Ascending aorta (tissue), 2 donors: ENCODE results near the gene HYLS1. TPM values are rescaled to one million over a fixed set of nuclear protein-coding genes. Genes with fewer than 3 reads are reported as not detected.

ENCODE experiments used
- DNase-seq, 2 donors: peaks; one replicate each; pipeline ENCODE4 v3.0.0-alpha.2; 2019; ENCODE audit warnings: low spot score in 2 of 2
- H3K27ac ChIP-seq, 2 donors: fragments of 200-600 bp; sonication (generic); one replicate each; pipeline ENCODE4 v1.5.1; 2016 to 2017; ENCODE audit warnings: mild to moderate bottlenecking in 1 of 2
- H3K27me3 ChIP-seq: fragments of 200-600 bp; sonication (generic); one replicate; pipeline ENCODE4 v1.5.1; 2017
- H3K36me3 ChIP-seq, 2 donors: fragments of 200-600 bp; sonication (generic); one replicate each; pipeline ENCODE4 v1.5.1; 2016
- H3K4me1 ChIP-seq, 2 donors: fragments of 200-600 bp; sonication (generic); one replicate each; pipeline ENCODE4 v1.5.1; 2016 to 2017; ENCODE audit warnings: mild to moderate bottlenecking in 1 of 2
- H3K4me3 ChIP-seq, 2 donors: fragments of 200-600 bp; sonication (generic); one replicate each; pipeline ENCODE4 v1.5.1; 2016 to 2017; ENCODE audit warnings: mild to moderate bottlenecking in 1 of 2
- H3K9me3 ChIP-seq, 2 donors: fragments of 200-600 bp; sonication (generic); one replicate each; pipeline ENCODE4 v1.5.1; 2016
- intact Hi-C: fragments of 100-400 bp; cut with DNase I; formaldehyde crosslinking; loops from one replicate; pipeline ENCODE4 v1.15.1; 2023
- total RNA-seq: library from RNA; depleted of rRNA; stranded (reverse); fragments of >200 nt; gene quantifications from one replicate; pipeline ENCODE4 v1.1.0, GENCODE V29; 2016
- TF ChIP-seq, protein P1 (sequence below), 3 experiments: fragments of 200-600 bp in 2 of 3; fragments of 450-650 bp in 1 of 3; sonication (generic) in 2 of 3; IDR thresholded peaks; one replicate each; pipeline ENCODE4 v1.5.1; 2016 to 2019; ENCODE audit warnings: antibody characterized with exemption in 3 of 3, mild to moderate bottlenecking in 1 of 3, moderate library complexity in 1 of 3

Gene HYLS1
- total RNA-seq, 1 donor from 2014 or later: 6.5 TPM

DNA sequence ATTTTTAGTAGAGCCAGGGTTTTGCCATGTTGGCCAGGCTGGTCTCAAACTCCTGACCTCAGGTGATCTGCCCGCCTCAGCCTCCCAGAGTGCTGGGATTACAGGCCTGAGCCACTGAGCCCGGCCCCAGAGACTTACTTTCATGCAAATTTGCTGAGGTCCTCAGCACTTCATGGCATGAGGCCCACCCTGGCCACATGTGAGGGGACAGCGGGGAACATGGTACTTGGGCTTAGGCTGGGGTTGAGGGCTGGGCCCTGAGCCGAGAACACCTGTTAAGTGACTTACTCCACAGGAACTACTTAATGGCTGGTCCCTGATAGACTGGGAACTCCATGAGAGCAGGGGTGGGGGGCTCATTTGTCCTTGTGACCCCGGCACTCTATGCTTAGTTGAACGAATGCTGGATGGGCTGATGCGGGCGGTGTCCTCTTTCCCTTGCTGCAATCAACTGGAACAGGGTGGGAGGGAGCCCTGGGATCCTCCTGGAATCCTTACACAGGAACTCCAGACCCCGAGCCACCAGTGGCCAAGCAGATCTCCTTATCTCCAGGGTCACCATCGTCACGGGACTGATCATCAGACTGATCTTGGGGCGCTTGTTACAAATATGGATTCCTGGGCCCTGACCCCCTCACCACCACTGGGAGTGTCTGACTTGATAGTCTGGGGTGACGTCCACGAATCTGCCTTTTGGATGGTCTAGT is 59.4 kb downstream of the HYLS1 start:
- Histone ChIP-seq H3K4me3 (no peak overlapping the region), H3K27me3 (no peaks in the 10 kb centered on the region), H3K9me3 (no peaks in the 10 kb centered on the region), H3K27ac (no peak overlapping the region), H3K4me1 (no peaks in the 10 kb centered on the region), H3K36me3 (no peaks in the 10 kb centered on the region)
- TF ChIP-seq, protein P1, sequence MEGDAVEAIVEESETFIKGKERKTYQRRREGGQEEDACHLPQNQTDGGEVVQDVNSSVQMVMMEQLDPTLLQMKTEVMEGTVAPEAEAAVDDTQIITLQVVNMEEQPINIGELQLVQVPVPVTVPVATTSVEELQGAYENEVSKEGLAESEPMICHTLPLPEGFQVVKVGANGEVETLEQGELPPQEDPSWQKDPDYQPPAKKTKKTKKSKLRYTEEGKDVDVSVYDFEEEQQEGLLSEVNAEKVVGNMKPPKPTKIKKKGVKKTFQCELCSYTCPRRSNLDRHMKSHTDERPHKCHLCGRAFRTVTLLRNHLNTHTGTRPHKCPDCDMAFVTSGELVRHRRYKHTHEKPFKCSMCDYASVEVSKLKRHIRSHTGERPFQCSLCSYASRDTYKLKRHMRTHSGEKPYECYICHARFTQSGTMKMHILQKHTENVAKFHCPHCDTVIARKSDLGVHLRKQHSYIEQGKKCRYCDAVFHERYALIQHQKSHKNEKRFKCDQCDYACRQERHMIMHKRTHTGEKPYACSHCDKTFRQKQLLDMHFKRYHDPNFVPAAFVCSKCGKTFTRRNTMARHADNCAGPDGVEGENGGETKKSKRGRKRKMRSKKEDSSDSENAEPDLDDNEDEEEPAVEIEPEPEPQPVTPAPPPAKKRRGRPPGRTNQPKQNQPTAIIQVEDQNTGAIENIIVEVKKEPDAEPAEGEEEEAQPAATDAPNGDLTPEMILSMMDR (IDR thresholded peaks at IDR 0.05): no peak
- intact Hi-C loops: no loop called here
- DNase-seq: no peak

- no peak overlapping the region for H3K4me3 ChIP-seq
- intact Hi-C loops: no loop called here
- no peak for DNase-seq
- no peaks in the 10 kb centered on the region for H3K36me3 ChIP-seq
- TF ChIP-seq, protein P1 (IDR thresholded peaks at IDR 0.05): no peak
- no peaks in the 10 kb centered on the region for H3K27me3 ChIP-seq
- no peak overlapping the region for H3K27ac ChIP-seq
- no peaks in the 10 kb centered on the region for H3K4me1 ChIP-seq
- no peaks in the 10 kb centered on the region for H3K9me3 ChIP-seq
These were observed 60.2 kb downstream of the HYLS1 start for GRCh38 chr11:125947419-125948277.

DNA sequence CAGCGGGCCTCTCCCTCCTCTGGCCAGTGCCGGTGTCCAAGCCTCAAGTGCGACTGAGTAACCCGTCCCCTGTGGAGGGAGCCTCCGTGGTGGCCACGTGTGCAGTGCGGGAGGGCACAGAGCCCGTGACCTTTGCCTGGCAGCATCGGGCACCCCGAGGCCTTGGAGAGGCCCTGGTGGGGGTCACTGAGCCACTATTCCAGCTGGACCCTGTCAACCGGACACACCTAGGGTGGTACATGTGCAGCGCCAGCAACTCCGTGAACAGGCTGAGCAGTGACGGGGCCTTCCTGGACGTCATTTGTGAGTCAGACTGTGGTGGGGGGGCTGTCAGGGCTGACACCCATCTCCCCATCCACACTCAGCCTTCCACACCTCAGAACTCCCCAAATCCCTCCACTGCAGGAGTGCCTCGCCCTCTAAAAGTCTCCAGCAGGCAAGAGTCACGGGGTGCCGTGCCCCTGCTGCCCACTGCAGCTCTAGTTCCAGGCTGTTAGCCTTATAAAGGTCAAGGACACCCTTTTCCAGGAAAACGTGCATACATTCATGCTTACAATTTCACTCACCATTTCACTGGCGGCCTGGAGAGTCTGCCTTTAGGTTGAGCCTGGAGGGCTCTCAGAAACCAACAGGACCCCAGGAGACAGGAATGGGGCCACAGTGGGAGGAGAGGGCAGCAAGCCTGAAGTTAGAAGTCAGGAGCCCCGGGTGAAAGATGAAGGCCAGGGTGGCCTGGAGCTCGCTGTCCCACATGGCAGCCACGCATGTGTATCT is 61.0 kb downstream of the HYLS1 start:
- TF ChIP-seq, protein P1 (IDR thresholded peaks at IDR 0.05): no peak
- Histone ChIP-seq H3K4me3 (no peak overlapping the region), H3K36me3 (no peaks in the 10 kb centered on the region), H3K9me3 (no peaks in the 10 kb centered on the region), H3K27me3 (no peaks in the 10 kb centered on the region), H3K27ac (no peak overlapping the region), H3K4me1 (no peaks in the 10 kb centered on the region)
- intact Hi-C loops: no loop called here
- no peak for DNase-seq

DNA sequence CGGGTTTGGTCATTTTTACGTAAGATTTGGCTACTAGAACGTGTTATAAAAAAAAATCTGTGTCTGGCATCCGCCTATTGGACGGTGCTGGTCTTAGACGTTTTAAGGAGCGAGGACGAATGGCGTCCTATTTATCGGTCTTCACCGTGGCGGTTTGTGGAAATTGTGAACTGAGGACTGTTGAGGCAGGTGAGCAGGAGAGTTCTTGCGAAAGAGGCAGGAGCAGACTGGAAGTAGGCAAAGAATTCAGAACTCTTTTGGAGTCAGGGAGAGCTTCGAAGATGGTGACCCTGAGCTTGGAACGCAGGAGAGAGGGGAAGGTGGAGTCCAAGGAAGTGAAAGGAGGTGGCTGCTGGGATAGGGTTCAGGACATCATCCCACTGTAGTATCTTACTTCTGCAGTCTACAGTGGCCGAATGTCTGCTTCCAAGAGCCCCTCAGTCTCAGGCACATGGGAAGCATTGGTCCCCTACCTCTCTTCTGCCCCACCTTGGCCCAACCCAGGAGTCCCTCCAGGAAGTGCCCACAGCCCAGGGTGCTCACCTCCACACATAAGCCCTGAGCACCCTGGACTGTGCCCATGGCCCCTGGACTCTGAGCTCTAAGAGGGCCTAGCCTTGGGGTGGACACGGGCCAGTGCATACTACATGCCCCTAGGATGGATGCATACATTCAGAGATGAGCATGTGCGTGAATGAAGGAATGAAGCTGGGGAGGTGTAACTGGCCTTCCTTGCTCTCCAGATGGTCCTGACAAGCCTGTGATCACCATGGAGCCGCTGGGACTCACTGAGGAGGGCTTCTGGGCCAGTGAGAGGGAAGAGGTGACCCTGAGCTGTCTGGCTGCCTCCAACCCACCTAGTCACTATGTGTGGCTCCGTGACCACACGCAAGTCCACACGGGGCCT is 62.1 kb downstream of the HYLS1 start:
- no peaks in the 10 kb centered on the region for H3K9me3 ChIP-seq
- H3K36me3 ChIP-seq: no peaks in the 10 kb centered on the region
- H3K27me3 ChIP-seq: no peaks in the 10 kb centered on the region
- H3K4me3 ChIP-seq: no peak overlapping the region
- no peak for DNase-seq
- intact Hi-C loops: no loop called here
- H3K4me1 ChIP-seq: no peaks in the 10 kb centered on the region
- TF ChIP-seq, protein P1 (IDR thresholded peaks at IDR 0.05): no peak
- no peak overlapping the region for H3K27ac ChIP-seq

- no peaks in the 10 kb centered on the region for H3K4me1 ChIP-seq
- H3K4me3 ChIP-seq: no peak overlapping the region
- H3K36me3 ChIP-seq: no peaks in the 10 kb centered on the region
- DNase-seq: no peak
- no peaks in the 10 kb centered on the region for H3K9me3 ChIP-seq
- no peak overlapping the region for H3K27ac ChIP-seq
- TF ChIP-seq, protein P1 (IDR thresholded peaks at IDR 0.05): no peak
- intact Hi-C loops: no loop called here
- no peaks in the 10 kb centered on the region for H3K27me3 ChIP-seq
These were observed 62.7 kb downstream of the HYLS1 start for GRCh38 chr11:125950178-125950490.
